NCI-H748 (cell line): Measurements from ENCODE around the gene KDF1.

ENCODE experiments used
- DNase-seq: peaks from one replicate; lab custom pipeline; 2025; ENCODE audit not compliant: unreplicated experiment; lab: John Stamatoyannopoulos, UW

KDF1 gene, protein sequence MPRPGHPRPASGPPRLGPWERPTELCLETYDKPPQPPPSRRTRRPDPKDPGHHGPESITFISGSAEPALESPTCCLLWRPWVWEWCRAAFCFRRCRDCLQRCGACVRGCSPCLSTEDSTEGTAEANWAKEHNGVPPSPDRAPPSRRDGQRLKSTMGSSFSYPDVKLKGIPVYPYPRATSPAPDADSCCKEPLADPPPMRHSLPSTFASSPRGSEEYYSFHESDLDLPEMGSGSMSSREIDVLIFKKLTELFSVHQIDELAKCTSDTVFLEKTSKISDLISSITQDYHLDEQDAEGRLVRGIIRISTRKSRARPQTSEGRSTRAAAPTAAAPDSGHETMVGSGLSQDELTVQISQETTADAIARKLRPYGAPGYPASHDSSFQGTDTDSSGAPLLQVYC

DNA sequence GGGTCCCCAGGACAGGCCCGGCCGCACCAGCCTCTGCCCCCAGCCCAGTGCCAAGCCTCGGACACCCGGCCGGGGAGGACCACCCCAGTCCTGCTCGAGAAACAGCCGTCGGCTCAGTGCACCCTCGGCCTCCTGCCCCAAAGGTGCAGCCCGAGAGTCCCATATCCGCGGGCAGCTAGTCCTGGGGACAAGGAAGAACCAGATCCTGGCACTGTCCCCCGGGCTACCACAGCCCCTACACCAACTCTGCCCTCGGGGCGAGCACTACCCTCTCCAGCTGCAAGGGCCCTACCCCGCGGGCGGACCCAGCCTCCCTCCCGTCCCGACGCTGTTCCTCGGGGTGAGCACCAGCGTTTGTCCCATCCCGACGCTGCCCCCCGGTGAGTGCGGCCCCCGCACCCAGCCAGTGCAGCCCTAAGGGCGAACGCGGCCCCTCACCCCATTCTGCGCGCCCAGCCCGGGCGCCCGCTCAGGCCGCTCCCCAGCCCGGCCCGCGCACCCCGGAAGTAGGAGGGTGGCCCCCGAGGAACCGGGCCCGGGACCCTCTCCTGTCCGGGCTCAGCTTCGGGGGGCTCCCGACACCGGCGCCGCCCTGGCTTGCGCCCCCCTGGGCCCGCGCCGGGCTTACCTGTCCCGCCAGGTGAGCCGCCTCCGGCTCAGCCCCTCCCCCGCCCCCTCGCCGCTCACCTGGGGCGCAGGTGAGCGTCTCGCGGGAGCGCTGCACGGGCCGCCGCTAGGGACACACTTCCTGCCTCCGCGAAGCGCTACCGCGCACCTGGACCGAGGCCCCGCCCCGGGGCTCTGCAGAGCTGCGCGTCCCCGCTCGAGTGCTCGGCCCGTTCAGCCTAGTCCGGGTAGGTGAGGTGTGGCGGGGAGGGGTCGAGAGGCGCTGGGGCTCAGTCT, at the start of gene KDF1:
TSS of gene KDF1 (minus strand) at position 747 of the 903 bp plus-strand sequence. CDS start 8,088 bp downstream, outside the sequence.
- peak; percentile 89 for DNase-seq

DNA sequence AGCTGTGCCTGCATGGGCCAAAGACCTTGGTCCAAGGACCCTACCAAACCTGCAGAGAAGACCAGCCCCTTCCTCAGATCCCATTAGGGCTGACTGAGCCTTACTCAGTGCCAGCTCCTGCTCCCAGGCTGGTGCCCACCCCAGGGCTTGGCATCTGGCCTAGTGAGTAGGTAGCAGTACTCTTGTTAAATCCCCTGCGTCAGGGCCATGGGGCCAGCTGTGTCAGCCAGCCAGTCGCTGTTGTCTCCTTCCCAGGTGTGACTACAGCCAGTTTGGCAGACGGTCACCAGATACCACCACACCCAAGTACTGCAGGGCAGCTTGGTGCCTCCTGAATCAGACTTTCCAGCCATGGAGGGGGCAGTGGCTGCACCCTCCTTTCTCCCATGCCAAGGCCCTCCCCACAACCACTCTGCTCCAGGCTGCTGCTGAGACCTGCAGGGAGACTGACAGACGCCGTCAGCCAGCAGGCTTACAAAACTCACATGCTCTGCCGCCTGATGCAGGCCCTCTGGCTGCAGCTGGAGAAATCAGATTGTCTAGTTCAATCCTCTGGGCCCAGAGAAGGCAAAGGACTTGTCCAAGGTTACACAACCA, 49.4 kb upstream of the KDF1 start:
- DNase-seq, result no peak

DNA sequence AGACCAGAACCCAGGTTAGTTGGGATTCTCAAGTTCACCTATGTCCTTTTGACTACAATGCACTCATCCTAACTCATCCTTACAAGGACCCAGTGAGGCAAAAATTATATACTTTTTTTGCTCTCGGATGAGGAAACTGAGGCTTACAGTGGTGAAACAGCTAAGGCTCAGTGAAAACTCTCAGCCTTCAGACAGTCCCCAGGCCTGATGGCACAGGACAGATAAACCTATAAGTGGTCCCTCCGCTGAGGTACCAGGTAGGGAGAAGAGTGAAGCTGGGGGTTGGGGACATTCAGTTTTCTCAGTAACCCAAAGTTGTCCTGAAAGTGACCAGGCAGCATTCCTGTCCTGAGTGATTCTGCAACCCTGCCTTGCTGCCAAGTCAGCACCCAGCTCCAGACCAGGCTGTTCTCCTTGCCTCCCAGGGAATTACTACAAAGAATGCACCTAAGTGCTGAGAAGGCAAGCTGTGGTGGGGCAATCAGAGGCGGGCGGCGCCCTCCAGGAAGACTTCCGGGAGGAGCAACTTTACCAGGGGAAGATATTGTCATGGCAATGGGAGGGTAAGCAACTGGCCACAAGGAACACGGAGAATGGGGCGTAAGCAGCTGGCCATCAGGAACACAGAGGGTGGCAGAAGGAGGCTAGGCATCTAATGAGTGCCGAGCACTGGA, 47.8 kb upstream of the KDF1 start:
- DNase-seq, result no peak

DNA sequence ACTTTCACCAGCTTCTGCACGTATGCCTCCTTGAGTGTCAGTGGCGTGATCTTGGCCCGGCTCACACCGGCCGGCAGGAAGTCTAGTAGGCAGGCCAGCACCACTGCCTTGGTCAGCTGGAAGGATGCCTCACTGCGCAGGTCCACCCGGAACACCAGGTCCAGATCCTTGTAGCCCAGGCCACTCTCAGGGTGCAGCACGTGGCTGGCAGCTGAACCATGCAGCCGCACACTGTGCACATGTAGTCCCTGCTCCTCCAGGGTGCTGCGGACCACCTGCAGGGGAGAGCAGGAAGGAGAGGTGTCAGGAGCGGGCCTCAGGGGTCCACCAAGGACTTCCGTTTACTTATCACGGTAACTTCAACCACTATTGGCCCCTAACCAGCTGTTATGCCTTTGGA, 46.4 kb upstream of the KDF1 start:
- DNase-seq, result no peak

DNA sequence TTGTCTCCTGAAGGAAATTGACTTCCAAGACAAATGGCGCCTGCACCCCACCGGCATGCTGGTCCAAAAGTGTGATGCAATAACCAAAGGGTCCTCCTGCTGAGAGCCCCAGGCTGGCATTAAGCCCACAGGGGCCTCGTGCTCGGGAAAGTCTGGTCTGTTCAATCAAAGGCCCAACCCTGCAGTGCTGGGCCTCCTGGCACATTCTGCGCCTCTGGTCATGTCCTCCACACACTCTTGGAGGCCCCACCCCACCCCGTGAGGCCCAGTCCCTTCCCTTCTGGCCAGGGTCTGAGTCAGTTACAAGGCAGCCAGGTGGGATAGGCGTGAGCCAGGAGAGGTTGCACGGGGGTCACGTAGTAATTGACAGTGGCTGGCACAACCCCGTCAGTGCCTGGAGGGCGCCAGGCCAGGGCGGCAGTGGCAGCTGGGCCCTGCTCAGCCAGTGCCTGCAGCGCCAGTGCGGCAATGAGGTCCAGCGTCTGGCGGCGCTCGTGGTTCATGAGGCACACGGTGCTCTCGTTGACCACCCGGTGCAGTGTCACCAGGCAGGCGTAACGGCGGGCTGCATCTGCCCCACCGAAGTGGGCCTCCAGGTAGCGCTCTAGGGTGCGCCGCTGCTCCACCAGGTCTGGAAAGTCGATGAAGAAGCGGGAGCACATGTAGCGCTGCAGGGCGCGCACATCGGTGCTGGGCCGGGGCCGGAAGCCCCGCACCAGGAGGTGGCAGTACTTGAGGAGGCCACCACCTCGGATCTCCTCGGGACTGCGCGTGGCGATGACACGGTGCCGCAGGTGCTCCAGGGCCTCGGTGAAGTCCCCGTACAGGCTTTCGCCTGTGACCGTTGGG, 45.6 kb upstream of the KDF1 start:
- DNase-seq, result no peak

DNA sequence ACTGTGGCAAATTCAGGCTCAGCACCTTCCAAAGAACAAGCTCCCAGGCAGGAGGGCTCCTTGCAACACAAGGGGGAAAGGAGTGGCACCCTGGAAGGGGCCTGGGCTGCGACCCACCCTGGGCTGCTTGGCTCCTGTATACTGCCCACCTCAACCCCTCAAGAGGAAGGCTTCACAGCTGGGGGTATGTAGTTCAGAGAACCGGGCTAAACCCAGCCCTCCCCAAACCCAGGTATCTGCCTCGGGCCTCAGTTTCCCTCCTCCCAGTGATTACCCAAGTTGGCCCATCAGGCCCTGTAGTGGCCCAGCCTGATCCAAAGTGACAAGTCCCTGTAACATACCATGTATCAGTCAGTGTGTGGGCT, 44.9 kb upstream of the KDF1 start:
- DNase-seq, result no peak

DNA sequence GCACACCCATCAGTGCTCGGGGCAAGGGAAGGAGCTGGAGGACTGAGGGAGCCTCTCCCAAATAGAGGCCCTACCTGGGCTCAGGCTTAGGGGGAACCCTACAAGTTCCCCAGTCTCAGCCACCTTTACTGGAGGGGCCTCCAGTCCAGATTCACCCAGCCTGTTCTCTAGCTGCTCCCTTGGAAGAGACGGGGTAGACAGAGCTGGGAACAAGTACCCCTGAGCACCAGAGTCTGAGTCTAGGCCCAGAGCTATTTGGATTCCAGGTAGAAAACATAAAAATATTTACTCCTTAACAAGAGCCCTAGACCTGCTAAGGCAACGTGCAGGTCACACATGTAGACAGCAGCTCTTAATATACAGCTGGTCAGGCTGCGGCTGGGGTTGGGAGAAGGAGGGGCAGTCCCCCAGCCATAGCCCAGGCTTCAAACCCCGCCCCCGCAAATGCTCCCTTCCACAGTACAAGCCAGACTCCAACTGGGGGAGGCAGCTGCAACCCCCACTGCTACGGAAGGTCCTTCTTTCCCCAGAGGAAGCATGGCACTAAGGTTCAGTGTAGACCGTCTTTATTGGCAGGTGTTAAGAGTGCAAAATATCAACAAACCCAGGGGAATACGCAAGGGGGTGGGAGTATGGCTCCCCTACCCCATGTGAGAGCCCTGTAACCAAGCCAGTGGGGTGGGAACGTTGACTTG, 44.4 kb upstream of the KDF1 start:
- DNase-seq, result no peak

DNA sequence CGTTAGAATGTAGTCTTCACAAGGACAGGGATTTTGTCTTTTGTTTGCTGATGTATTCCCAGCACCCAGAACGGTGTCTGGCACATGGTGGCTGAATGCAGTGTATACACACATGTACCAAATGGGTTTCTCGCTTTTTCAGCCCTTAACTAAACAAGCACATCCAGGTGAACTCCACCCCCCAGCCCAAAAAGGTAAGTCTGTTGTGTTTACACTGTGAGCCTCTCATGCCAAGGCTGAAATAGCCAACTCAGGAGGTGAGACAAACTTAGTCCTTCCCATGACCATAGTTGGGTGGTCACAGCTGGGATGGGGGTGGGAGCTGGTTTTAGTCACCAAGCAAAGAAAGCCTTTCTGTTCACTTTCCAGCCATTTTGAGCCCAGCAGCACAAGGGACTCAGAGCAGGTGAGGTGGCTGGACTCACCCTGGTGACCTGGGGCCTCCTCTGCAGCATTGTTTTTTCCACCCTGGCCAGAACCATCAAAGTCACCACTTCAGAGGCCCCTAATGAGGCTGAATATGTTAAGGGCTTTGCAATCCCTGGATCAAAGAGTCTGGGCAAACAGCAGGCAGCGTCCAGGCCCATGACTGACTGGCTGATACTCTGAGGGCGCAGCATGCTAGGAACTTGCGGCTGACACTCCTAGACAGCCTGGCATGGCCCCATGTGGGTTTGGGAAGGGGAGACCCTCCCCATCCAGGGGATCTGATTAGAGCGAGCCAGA, 43.6 kb upstream of the KDF1 start:
- DNase-seq, result no peak

DNA sequence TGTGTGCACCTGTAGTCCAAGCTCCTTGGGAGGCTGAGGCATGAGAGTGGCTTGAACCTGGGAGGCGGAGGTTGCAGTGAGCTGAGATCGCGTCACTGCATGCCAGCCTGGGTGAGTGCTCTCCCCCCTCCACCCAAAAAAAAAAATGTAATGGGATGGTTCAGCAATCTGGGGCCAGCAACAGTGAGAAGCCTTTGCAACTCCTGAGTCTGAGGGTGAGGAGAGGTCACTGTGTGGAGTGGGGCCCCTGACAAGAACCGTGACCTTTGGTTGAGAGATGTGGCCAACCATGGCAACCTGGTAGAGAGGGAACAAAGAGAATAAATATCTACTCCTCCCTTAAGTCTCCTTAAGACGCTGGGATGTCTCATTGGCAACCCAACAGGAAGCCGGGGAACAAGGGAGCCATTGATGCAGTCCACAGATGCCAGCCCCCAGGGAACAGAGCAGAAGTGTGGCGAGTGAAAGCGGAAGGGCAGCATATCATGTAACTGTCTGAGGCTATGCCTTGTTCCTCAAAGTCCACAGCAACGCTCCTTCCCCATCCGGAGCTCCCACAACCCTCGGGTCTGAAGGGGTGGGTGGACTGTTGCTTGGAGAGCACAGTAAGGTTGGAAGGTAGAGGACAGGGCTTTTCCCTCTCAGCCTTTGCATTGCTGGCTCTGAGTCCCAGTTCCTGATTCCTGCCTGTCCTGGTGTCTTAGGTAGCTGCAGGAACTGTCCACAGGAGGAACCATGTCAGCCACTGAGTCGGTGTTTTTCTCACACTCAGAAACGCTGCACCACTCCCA, 41.5 kb upstream of the KDF1 start:
- DNase-seq, result no peak

DNA sequence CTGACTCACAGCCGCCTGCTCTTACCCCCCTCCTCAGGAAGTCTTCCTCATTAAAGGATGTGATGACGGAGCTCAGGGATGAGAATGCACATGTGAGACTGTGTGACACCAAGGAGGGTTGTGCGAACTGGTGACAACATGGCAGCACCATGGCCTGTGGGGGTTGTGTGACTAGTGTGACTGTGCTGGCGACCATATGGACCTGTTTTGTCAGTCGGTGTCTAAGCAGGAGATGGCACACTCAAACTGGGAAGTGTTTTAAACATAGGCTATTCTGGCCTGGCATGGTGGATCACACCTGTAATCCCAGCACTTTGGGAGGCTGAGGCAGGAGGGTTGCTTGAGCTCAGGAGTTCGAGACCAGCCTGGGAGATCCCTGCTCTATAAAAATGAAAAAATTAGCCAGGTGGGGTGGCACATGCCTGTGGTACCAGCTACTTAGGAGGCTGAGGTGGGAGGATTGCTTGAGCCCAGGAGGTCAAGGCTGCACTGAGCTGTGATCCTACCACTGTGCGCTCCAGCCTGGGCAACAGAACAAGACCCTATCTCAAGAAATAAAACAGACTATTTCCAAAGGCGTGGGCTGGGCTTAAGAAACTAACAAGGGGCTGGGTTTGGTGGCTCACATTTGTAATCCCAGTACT, 40.7 kb upstream of the KDF1 start:
- no peak for DNase-seq

DNA sequence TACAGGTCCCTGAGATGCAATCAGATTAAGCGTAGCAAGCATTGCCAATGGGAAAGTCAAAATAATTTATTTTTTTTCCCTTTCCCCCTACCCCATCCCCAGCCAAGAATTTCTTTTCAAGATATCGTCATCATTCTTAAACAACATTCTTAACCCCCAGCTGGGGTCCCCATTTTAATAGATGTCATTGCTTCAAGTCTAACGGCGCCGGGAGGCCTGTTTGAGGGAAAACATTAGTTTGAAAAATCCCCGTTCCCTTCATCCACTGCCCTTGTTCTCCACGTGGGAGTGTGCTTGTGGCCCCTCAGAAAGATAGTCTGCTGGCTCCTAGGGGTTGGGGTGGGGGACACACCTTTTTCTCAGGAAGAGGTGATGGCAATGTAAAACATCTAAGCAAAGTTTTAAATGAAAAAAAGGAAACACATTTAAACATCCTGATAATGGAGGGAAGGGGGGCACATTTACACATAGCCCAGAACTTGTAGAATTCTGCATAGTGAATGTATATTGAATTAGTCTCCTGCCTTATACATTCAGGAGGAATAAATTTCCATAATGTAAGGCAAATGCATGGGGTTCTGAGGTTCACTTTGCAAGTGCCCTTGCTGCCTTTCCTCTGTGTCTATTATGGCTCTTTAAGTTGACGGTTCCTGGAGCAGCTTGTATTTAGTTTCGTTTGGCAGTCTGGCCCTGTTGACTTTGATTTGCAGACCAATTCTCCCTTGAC, 40.0 kb upstream of the KDF1 start:
- DNase-seq, result no peak

DNA sequence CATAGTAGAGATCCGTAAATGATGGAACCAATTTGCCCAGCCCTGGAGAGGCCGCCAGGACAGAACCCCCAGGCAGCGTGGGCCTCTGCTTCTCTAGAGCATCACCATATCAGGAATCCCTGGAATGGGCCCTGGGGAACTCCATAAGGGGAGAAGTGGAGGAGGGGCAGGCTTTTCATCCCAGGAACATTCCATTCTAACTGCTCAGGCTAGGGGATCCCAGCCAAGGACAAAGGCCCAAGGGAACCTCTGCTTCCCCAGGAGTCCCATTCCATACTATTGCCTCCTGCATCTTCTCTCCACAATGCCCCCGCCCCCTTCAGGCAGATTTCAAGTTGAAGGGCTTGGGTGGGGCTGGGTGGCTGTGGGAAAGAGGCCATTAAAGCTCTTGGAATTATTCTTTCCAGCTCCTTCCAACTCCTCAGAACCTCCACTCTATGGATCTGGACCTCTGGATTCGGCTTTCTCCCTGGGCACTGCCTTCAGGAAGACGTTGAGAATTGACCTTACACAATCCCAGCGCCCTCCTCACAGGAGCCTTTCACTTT, 39.2 kb upstream of the KDF1 start:
- no peak for DNase-seq

DNA sequence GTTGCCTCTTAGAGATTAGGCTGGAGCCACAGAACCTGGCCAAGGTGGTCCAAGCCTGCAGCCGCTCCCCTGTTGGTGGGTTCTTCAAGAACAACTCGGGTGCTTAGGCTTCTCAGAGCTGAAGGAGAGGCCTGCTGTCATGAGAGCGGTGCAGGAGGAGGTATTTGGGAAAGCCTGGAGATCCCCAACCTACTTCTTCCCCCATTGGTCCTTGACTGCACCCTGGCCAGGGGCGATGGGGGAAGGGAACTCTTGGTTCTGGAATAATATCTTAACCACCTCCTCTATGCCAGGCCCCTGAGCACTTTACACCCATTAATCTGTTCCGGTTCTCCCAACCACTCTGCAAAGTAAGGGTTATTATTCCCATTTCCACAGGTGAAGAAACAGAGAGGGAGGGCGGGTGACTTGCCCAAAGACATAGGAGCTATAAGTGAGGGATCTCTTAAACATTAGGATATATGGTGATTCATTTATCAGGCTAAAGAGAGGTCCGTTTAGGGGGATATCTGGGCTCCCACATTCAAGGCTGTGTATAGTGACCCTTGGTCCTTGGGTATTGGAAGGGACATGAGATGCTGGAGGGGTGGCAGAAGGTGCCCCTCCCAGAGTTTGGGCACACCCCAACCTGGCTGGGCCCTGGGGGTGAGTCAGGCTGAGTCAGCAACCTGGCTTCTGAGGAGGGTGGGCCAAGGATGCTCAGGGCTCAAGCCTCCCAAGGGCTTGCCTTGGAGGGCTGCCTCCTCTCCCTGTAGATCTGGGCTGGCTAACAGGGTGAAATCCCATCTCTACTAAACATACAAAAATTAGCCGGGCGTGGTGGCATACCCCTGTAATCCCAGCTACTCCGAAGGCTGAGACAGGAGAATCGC, 38.4 kb upstream of the KDF1 start:
- no peak for DNase-seq

DNA sequence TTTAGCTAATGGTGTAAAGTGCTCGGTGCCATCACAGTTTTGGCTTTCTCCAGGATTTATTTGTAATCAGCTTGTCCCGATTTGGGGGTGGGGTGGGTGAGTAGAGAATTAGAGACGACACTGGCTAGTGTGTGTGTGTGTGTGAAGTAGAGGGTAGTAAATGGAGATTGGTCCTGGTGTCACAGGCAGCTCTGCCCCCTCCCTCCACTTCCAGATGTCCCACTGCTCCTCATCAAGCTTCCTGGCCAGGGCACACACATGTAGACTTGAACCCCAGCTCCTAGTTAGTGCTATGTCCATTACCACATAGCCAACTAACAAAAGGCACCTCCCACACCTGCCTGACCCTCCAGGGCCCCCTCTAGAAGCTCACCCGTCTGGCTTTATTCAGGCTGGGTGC, 36.4 kb upstream of the KDF1 start:
- DNase-seq, result no peak

DNA sequence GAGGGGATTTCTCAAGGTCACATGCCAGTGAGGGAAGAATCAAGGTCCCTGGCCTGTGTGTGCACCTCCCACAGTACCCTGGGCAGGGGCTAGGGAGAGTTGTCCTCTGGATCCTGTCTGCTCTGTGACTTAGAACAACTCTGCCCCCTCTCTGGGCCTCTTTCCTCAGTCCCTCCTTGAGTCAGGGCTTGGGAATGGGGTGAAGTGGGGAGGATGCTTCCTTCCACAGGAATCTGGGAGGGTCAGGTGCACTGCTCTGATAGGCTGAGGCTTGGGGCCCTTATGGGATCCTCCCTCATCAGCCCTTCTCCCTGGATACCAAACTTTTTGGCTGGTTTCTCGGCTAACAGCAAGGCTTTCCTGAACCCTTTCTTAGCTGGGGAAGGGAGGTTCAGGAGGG, 35.8 kb upstream of the KDF1 start:
- DNase-seq, result no peak
